HEK293 (cell line): ENCODE measurements around the gene CEP43.

Experiments
- BCL11A ChIP-seq: fragments of 450-650 bp; formaldehyde crosslinking; IDR thresholded peaks from 2 replicates; pipeline ENCODE4 v1.5.1; 2016; ENCODE audit warnings: low read depth, missing biosample characterization, missing genetic modification characterization
- PRDM6 ChIP-seq: fragments of 450-650 bp; formaldehyde crosslinking; IDR thresholded peaks from 2 replicates; pipeline ENCODE4 v1.5.1; 2017; ENCODE audit warnings: missing biosample characterization, missing genetic modification characterization
- TCF7L2 ChIP-seq: IDR thresholded peaks from 2 replicates; pipeline ENCODE4 v1.6.1; 2011; ENCODE audit warnings: low read depth, mild to moderate bottlenecking, inconsistent platforms, low read length, moderate library complexity, borderline replicate concordance
- ZBTB11 ChIP-seq: fragments of 450-650 bp; formaldehyde crosslinking; conservative IDR thresholded peaks from 2 replicates; pipeline ENCODE4 v1.5.1; 2016; ENCODE audit warnings: low read depth, missing biosample characterization, missing genetic modification characterization
- ZBTB8A ChIP-seq: fragments of 450-650 bp; formaldehyde crosslinking; IDR thresholded peaks from 2 replicates; pipeline ENCODE4 v1.5.1; 2016; ENCODE audit warnings: missing biosample characterization, missing genetic modification characterization
- ZIC2 ChIP-seq: fragments of 450-650 bp; formaldehyde crosslinking; IDR thresholded peaks from 2 replicates; pipeline ENCODE4 v1.5.1; 2016; ENCODE audit warnings: missing biosample characterization, missing genetic modification characterization
- ZNF132 ChIP-seq: fragments of 450-650 bp; formaldehyde crosslinking; IDR thresholded peaks from 2 replicates; pipeline ENCODE4 v1.5.1; 2017; ENCODE audit warnings: missing biosample characterization, missing genetic modification characterization, borderline replicate concordance
- ZNF140 ChIP-seq: fragments of 450-650 bp; formaldehyde crosslinking; IDR thresholded peaks from 2 replicates; pipeline ENCODE4 v1.5.1; 2016; ENCODE audit warnings: missing biosample characterization, missing genetic modification characterization
- ZNF449 ChIP-seq: fragments of 450-650 bp; formaldehyde crosslinking; IDR thresholded peaks from 2 replicates; pipeline ENCODE4 v1.5.1; 2017; ENCODE audit warnings: missing biosample characterization, mild to moderate bottlenecking, missing genetic modification characterization, moderate library complexity
- ZNF501 ChIP-seq: fragments of 450-650 bp; formaldehyde crosslinking; IDR thresholded peaks from 2 replicates; pipeline ENCODE4 v1.5.1; 2016; ENCODE audit warnings: missing biosample characterization, missing genetic modification characterization
- TF ChIP-seq, protein P1 (sequence below): fragments of 450-650 bp; formaldehyde crosslinking; IDR thresholded peaks from 2 replicates; pipeline ENCODE4 v1.5.1; 2016; ENCODE audit warnings: missing biosample characterization, missing genetic modification characterization
- TF ChIP-seq, protein P2 (sequence below): fragments of 450-650 bp; formaldehyde crosslinking; IDR thresholded peaks from 2 replicates; pipeline ENCODE4 v1.5.1; 2016; ENCODE audit warnings: missing biosample characterization, missing genetic modification characterization

DNA sequence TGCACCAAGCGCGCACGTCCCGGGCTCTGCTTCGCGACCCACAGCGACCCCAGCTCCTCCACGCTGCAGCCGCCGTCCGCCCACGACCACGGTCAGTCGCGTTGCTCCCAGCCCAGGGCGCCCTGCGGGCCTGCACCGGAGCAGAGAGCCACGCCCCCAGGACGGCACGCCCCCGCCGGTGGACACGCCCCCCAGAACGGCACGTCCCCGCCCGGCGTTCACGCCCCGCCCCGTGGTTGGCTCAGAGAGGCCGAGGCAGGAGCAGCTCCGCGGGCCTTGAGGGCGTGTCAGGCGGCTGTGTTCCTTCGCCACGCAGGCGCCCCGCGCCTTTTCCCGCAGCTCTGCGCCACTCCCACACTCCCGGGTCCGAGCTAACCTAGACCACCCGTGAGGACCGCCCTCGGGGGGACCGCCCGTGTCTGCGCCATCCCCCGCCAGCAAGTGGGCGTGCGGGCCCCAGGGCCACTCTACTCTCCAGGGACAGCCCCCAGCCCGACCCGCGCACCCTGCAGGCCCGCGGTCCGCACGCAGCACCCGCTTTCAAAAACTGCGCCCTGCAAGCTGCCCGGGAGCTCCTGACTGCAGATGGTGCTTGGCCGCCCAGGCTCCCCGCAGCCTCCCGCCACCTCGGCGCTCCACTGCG lies 42.6 kb upstream of the CEP43 start, which contains the start of gene RNASET2:
- no peak for TF ChIP-seq PRDM6 (tag by site-specific recombination)
- TF ChIP-seq, protein P1, sequence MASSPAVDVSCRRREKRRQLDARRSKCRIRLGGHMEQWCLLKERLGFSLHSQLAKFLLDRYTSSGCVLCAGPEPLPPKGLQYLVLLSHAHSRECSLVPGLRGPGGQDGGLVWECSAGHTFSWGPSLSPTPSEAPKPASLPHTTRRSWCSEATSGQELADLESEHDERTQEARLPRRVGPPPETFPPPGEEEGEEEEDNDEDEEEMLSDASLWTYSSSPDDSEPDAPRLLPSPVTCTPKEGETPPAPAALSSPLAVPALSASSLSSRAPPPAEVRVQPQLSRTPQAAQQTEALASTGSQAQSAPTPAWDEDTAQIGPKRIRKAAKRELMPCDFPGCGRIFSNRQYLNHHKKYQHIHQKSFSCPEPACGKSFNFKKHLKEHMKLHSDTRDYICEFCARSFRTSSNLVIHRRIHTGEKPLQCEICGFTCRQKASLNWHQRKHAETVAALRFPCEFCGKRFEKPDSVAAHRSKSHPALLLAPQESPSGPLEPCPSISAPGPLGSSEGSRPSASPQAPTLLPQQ (tag by site-specific recombination) = no peak
- peak; percentile 90 for TF ChIP-seq ZIC2
- TF ChIP-seq, protein P2, sequence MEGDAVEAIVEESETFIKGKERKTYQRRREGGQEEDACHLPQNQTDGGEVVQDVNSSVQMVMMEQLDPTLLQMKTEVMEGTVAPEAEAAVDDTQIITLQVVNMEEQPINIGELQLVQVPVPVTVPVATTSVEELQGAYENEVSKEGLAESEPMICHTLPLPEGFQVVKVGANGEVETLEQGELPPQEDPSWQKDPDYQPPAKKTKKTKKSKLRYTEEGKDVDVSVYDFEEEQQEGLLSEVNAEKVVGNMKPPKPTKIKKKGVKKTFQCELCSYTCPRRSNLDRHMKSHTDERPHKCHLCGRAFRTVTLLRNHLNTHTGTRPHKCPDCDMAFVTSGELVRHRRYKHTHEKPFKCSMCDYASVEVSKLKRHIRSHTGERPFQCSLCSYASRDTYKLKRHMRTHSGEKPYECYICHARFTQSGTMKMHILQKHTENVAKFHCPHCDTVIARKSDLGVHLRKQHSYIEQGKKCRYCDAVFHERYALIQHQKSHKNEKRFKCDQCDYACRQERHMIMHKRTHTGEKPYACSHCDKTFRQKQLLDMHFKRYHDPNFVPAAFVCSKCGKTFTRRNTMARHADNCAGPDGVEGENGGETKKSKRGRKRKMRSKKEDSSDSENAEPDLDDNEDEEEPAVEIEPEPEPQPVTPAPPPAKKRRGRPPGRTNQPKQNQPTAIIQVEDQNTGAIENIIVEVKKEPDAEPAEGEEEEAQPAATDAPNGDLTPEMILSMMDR (tag by site-specific recombination) = no peak
- TF ChIP-seq BCL11A (tag by site-specific recombination) = no peak
- TF ChIP-seq ZNF501 (tag by site-specific recombination) = peak; percentile 12; the same call in 1 of the 2 replicates
- TF ChIP-seq ZBTB11 (tag by site-specific recombination) = 0 out of 2 replicates have a peak, but pooled peaks have one; percentile 17
- no peak for TF ChIP-seq ZNF140 (tag by site-specific recombination)
- no peak for TF ChIP-seq TCF7L2
- peak; percentile 9; the same call in 1 of the 2 replicates for TF ChIP-seq ZBTB8A (tag by site-specific recombination)
- TF ChIP-seq ZNF132 (tag by site-specific recombination) = no peak
- TF ChIP-seq ZNF449 (tag by site-specific recombination) = no peak
